Transverse colon (tissue), 4 donors: Measurements from ENCODE around the gene SMARCD1. TPM values are rescaled to one million over a fixed set of nuclear protein-coding genes. Genes with fewer than 3 reads are reported as not detected.
A peak's percentile ranks its signal among the peaks of the same experiment; 100 is the strongest.

ENCODE experiments used
- DNase-seq: peaks from one replicate; pipeline ENCODE4 v3.0.0-alpha.2; 2019
- H3K27ac ChIP-seq, 4 donors: fragments of 200-600 bp; sonication (generic); 2 replicates each; pipeline ENCODE4 v1.5.1; 2016 to 2018; ENCODE audit warnings: inconsistent platforms in 4 of 4
- H3K27me3 ChIP-seq: fragments of 200-600 bp; sonication (generic); 2 replicates; pipeline ENCODE4 v1.5.1; 2017; ENCODE audit warnings: inconsistent platforms
- H3K36me3 ChIP-seq, 4 donors: fragments of 200-600 bp; sonication (generic); 2 replicates each; pipeline ENCODE4 v1.5.1; 2017 to 2019; ENCODE audit warnings: inconsistent platforms in 4 of 4
- H3K4me1 ChIP-seq, 4 donors: fragments of 200-600 bp; sonication (generic); 2 replicates each; pipeline ENCODE4 v1.5.1; 2017 to 2020; ENCODE audit warnings: inconsistent platforms in 4 of 4
- H3K4me3 ChIP-seq, 4 donors: fragments of 200-600 bp; sonication (generic); 1 replicate in 1 of 4; 2 replicates in 3 of 4; pipeline versions ENCODE4 v1.5.1 to v1.6.1; 2017 to 2019; ENCODE audit warnings: inconsistent platforms in 4 of 4
- H3K9me3 ChIP-seq, 2 donors: fragments of 200-600 bp; sonication (generic); 2 replicates each; pipeline ENCODE4 v1.5.1; 2017 to 2019; ENCODE audit warnings: inconsistent platforms in 2 of 2
- EP300 ChIP-seq: sonication (generic); formaldehyde crosslinking; IDR thresholded peaks from one replicate; pipeline ENCODE4 v1.6.1; 2017; ENCODE audit warnings: antibody characterized with exemption, low read depth
- POLR2A ChIP-seq: fragments of 450-650 bp; IDR thresholded peaks from one replicate; pipeline ENCODE4 v1.6.1; 2016; ENCODE audit warnings: antibody characterized with exemption, mild to moderate bottlenecking, moderate library complexity
- POLR2AphosphoS5 ChIP-seq, 3 donors: sonication (generic); formaldehyde crosslinking; IDR thresholded peaks; one replicate each; pipeline ENCODE4 v1.6.1; 2016; ENCODE audit warnings: antibody characterized with exemption in 3 of 3
- WGBS, 2 donors: methylation state at CpG; one replicate each; pipeline ENCODE4 v1.1.5; 2018; ENCODE audit warnings: low coverage in 1 of 2; 5-methylcytosine and 5-hydroxymethylcytosine counted together
- in situ Hi-C, 4 donors: fragments of 200-750 bp; cut with MboI; loops; one replicate each; pipeline versions ENCODE4 v1.15.0 to v1.15.1; 2017; ENCODE audit warnings: low sequenced_read_pairs in 3 of 4, low pct_ligation_motif_present in 1 of 4, low pct_unique_long_range_greater_than_20kb in 1 of 4
- intact Hi-C: fragments of 100-400 bp; cut with DNase I; formaldehyde crosslinking; loops from one replicate; pipeline ENCODE4 v1.15.1; 2023; ENCODE audit warnings: low total_unique reads
- total RNA-seq, 4 donors: library from RNA; depleted of rRNA; stranded (reverse); fragments of >200 nt; gene quantifications; one replicate each; pipeline ENCODE4 v1.1.0, GENCODE V29; 2016
- TF ChIP-seq, protein P1 (sequence below), 5 experiments: fragments of 200-600 bp in 3 of 5; fragments of 450-650 bp in 2 of 5; sonication (generic) in 3 of 5; IDR thresholded peaks; 1 replicate in 2 of 5; 2 replicates in 3 of 5; pipeline ENCODE4 v1.5.1; 2016 to 2017; ENCODE audit warnings: antibody characterized with exemption in 5 of 5, inconsistent platforms in 3 of 5, mild to moderate bottlenecking in 2 of 5, moderate library complexity in 1 of 5

Gene SMARCD1
- total RNA-seq, 4 donors from 2014 or later, result 23.7 to 52.4 (median 40.4) TPM

DNA sequence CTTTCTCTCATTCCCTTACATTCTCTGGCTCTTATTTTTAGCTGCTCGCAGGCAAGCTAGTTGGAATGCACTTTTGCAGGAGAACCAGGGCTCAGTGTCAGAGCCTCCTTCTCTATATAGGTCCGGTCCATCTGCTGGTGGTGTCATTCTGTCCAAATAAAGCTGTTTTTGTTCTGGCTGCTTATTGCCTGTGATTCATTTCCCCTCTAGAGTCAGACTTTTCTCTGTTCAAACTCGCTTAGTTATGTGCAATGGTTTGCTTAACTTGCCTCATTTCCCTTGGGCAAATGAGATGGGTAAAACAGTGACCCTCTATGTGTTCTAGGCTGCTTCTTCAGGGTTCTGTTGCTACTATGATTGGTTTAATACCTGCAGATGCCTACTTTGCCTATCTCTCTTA is 2.9 kb downstream of the SMARCD1 start:
- Histone ChIP-seq H3K4me1 (peaks cover 0 to 21% (median 10%) of the 10 kb centered on the region in 4 donors), H3K27me3 (no peaks in the 10 kb centered on the region), H3K27ac (no peak overlapping the region), H3K36me3 (peaks cover 0 to 37% (median 15%) of the 10 kb centered on the region in 4 donors), H3K4me3 (no peak overlapping the region), H3K9me3 (no peaks in the 10 kb centered on the region)
- in situ Hi-C loops (loop anchor here in 3 of 4 donors (25.0 kb wide), 2 partner anchors 99 to 224 kb away; no protein-coding TSS in a partner anchor), intact Hi-C loops (loop anchor here (10.0 kb wide), 1 partner anchor 1273 kb away; the partner anchor contains the start of gene CACNB3)
- WGBS, 2 donors, result 58 to 83% methylated on average over 1 to 3 of the region's 3 CpGs
- no peak for DNase-seq
- TF ChIP-seq, protein P1, sequence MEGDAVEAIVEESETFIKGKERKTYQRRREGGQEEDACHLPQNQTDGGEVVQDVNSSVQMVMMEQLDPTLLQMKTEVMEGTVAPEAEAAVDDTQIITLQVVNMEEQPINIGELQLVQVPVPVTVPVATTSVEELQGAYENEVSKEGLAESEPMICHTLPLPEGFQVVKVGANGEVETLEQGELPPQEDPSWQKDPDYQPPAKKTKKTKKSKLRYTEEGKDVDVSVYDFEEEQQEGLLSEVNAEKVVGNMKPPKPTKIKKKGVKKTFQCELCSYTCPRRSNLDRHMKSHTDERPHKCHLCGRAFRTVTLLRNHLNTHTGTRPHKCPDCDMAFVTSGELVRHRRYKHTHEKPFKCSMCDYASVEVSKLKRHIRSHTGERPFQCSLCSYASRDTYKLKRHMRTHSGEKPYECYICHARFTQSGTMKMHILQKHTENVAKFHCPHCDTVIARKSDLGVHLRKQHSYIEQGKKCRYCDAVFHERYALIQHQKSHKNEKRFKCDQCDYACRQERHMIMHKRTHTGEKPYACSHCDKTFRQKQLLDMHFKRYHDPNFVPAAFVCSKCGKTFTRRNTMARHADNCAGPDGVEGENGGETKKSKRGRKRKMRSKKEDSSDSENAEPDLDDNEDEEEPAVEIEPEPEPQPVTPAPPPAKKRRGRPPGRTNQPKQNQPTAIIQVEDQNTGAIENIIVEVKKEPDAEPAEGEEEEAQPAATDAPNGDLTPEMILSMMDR (IDR thresholded peaks at IDR 0.05), result no peak
- TF ChIP-seq EP300 (no peak), POLR2A (no peak), POLR2AphosphoS5 (IDR thresholded peaks at IDR 0.05) (no peak)

- Histone ChIP-seq H3K27ac (no peak overlapping the region), H3K9me3 (no peaks in the 10 kb centered on the region), H3K4me3 (no peak overlapping the region), H3K4me1 (peaks cover 0 to 17% (median 10%) of the 10 kb centered on the region in 4 donors), H3K36me3 (peaks cover 0 to 43% (median 19%) of the 10 kb centered on the region in 4 donors), H3K27me3 (no peaks in the 10 kb centered on the region)
- TF ChIP-seq, protein P1 (IDR thresholded peaks at IDR 0.05), result peak; percentile 70 to 82 (median 78)
- no peak for TF ChIP-seq EP300
- DNase-seq, result peak; percentile 70
- 17 to 18% methylated on average over 2 to 3 of the region's 3 CpGs for WGBS, 2 donors
- intact Hi-C loops, result loop anchor here (10.0 kb wide), 1 partner anchor 1274 kb away; the partner anchor contains the start of gene CACNB3
- in situ Hi-C loops, result loop anchor here in 3 of 4 donors (25.0 kb wide), 2 partner anchors 99 to 224 kb away; no protein-coding TSS in a partner anchor
These were observed 3.6 kb downstream of the SMARCD1 start for GRCh38 chr12:50088577-50089335.

DNA sequence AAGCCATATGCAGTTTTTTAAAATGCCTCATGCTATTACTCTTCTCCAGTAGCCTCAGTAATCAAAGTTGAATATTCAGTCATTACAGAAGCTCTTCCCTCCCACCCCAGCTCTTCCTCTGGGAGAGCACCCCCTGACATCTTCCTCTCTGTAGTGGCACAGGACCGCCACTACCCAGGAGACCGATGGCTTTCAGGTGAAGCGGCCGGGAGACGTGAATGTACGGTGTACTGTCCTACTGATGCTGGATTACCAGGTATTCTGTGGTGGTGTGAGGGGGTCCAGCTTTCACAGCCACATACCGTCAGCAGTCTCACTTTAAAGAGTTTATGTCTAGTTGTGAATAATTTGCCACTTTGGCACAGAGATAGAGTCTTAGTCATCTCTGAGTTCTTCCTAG is 4.6 kb downstream of the SMARCD1 start:
- Histone ChIP-seq H3K4me1 (peaks cover 0 to 13% (median 5%) of the 10 kb centered on the region in 4 donors), H3K27ac (no peak overlapping the region), H3K9me3 (no peaks in the 10 kb centered on the region), H3K27me3 (no peaks in the 10 kb centered on the region), H3K4me3 (no peak overlapping the region), H3K36me3 (peaks cover 0 to 53% (median 24%) of the 10 kb centered on the region in 4 donors)
- WGBS, 2 donors, result 96% methylated on average over 7 of the region's 7 CpGs; no CpG with 5 or more reads in 1 of the 2 donors
- no peak for TF ChIP-seq EP300
- TF ChIP-seq, protein P1 (IDR thresholded peaks at IDR 0.05), result no peak
- no peak for TF ChIP-seq POLR2AphosphoS5 (IDR thresholded peaks at IDR 0.05)
- TF ChIP-seq POLR2A, result no peak
- DNase-seq, result no peak
- intact Hi-C loops (loop anchor here (10.0 kb wide), 1 partner anchor 1275 kb away; the partner anchor contains the start of gene CACNB3), in situ Hi-C loops (loop anchor here in 3 of 4 donors (10.0 to 25.0 kb wide), 3 partner anchors 85 to 223 kb away; no protein-coding TSS in a partner anchor)

GRCh38 chr12:50090391-50090790 is 5.2 kb downstream of the SMARCD1 start:
- DNase-seq, result no peak
- in situ Hi-C loops (loop anchor here in 3 of 4 donors (10.0 to 25.0 kb wide), 3 partner anchors 84 to 222 kb away; no protein-coding TSS in a partner anchor), intact Hi-C loops (no loop called here)
- H3K9me3 ChIP-seq, result no peaks in the 10 kb centered on the region
- H3K36me3 ChIP-seq, result peaks cover 0 to 59% (median 28%) of the 10 kb centered on the region in 4 donors
- no peak overlapping the region for H3K27ac ChIP-seq
- peaks cover 0 to 13% (median 5%) of the 10 kb centered on the region in 4 donors for H3K4me1 ChIP-seq
- TF ChIP-seq POLR2A (no peak), EP300 (no peak), POLR2AphosphoS5 (IDR thresholded peaks at IDR 0.05) (no peak)
- TF ChIP-seq, protein P1 (IDR thresholded peaks at IDR 0.05), result no peak
- 96 to 100% methylated on average over 3 to 5 of the region's 5 CpGs for WGBS, 2 donors
- H3K4me3 ChIP-seq, result no peak overlapping the region
- no peaks in the 10 kb centered on the region for H3K27me3 ChIP-seq
